ENCODE measurements around the gene PPP1R1A. TPM values are rescaled to one million over a fixed set of nuclear protein-coding genes. Genes with fewer than 3 reads are reported as not detected.

The PPP1R1A gene
- total RNA-seq, 4 donors from 2014 or later: 0.76 to 9.0 (median 2.4) TPM

DNA sequence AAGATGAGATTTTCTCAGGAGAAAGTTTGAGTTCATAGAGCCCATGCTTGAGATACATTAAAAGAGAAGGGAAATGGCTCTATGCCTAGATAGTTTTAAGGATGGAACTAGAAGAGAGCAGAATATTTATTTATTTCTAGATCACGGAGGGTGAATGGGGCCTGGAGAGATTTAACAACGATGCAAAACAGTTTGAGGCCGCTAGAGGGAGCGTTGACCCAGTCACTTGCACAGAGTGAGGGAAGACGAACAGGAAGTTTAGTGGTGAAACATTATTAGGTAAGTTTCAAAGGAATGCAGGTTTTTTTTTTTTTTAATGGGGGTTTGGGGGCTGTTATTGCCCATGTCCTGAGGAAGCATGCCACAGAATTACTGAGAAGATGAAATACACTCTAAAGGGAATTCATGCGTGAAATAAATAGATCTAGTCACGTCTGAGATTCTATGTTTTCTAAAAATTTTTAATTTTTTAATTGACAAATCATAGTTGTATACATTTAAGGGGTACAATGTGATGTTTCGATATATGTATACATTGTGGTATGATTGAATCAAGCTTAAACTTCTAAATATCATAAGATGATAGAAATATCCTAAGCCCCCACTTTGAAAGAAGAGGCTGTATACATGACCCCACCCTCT, 14.8 kb upstream of the PPP1R1A start:
- DNase-seq: peak; percentile 42 to 43
- Histone ChIP-seq H3K4me1 (no peaks in the 10 kb centered on the region), H3K27me3 (no peaks in the 10 kb centered on the region), H3K27ac (no peak overlapping the region), H3K4me3 (no peak overlapping the region), H3K9me3 (no peaks in the 10 kb centered on the region), H3K36me3 (no peaks in the 10 kb centered on the region)
- intact Hi-C loops (cut with DNase I; ENCODE audit: low total_unique reads): no loop called here
- TF ChIP-seq, protein P1, sequence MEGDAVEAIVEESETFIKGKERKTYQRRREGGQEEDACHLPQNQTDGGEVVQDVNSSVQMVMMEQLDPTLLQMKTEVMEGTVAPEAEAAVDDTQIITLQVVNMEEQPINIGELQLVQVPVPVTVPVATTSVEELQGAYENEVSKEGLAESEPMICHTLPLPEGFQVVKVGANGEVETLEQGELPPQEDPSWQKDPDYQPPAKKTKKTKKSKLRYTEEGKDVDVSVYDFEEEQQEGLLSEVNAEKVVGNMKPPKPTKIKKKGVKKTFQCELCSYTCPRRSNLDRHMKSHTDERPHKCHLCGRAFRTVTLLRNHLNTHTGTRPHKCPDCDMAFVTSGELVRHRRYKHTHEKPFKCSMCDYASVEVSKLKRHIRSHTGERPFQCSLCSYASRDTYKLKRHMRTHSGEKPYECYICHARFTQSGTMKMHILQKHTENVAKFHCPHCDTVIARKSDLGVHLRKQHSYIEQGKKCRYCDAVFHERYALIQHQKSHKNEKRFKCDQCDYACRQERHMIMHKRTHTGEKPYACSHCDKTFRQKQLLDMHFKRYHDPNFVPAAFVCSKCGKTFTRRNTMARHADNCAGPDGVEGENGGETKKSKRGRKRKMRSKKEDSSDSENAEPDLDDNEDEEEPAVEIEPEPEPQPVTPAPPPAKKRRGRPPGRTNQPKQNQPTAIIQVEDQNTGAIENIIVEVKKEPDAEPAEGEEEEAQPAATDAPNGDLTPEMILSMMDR (IDR thresholded peaks at IDR 0.05): peak; percentile 49 to 64 (median 54)
- TF ChIP-seq POLR2A (IDR thresholded peaks at IDR 0.05): no peak

DNA sequence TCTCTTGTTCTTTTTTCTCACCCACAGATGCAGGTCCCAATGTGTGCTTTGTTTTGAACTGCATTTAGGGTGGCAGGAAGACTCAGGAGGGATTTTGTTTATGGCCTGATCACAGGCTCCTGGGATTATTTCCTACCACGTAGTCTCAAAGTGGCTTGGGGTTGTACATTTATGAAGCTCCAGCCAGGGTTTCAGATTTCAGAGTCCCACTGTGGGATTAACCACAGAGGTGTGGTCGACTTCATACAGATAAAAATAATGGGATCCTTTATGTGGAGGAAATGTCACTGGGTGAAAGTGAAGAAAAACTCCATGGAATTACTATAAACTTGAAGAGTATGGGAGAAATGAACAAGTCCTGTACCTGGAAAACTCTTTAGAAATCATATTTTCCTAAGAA, 14.2 kb upstream of the PPP1R1A start:
- Histone ChIP-seq H3K36me3 (no peaks in the 10 kb centered on the region), H3K4me1 (no peaks in the 10 kb centered on the region), H3K27me3 (no peaks in the 10 kb centered on the region), H3K9me3 (no peaks in the 10 kb centered on the region), H3K4me3 (no peak overlapping the region), H3K27ac (no peak overlapping the region)
- no peak for DNase-seq
- intact Hi-C loops (cut with DNase I; ENCODE audit: low total_unique reads): no loop called here
- TF ChIP-seq, protein P1 (IDR thresholded peaks at IDR 0.05): no peak
- TF ChIP-seq POLR2A (IDR thresholded peaks at IDR 0.05): no peak

- Histone ChIP-seq H3K36me3 (no peaks in the 10 kb centered on the region), H3K9me3 (no peaks in the 10 kb centered on the region), H3K4me3 (no peak overlapping the region), H3K4me1 (no peaks in the 10 kb centered on the region), H3K27me3 (no peaks in the 10 kb centered on the region), H3K27ac (no peak overlapping the region)
- no peak for DNase-seq
- no peak for TF ChIP-seq POLR2A (IDR thresholded peaks at IDR 0.05)
- TF ChIP-seq, protein P1 (IDR thresholded peaks at IDR 0.05): no peak
- intact Hi-C loops (cut with DNase I; ENCODE audit: low total_unique reads): no loop called here
These were observed 13.4 kb upstream of the PPP1R1A start for GRCh38 chr12:54601841-54602240.

DNA sequence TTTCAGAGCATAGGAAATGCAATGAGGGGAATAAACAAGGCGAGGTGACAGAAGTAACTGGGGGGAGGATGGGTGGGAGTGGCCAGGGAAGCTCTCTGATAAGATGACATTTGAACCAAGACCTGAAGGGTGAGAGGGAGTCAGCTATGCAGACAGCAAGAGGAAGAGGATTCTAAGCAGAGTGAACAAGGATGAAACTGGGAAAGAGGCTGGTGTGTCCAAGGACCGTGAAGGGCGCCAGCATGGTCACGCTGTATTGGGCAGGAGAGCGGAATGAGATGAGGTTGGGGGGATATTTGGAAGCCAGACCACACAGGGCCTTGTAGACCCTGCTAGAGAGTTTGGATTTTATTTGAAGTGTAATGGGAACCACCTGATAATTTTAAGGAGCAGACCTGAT, 10.5 kb upstream of the PPP1R1A start:
- TF ChIP-seq, protein P1 (IDR thresholded peaks at IDR 0.05): no peak
- TF ChIP-seq POLR2A (IDR thresholded peaks at IDR 0.05): no peak
- no peaks in the 10 kb centered on the region for H3K36me3 ChIP-seq
- no peak for DNase-seq
- no peaks in the 10 kb centered on the region for H3K4me1 ChIP-seq
- no peak overlapping the region for H3K27ac ChIP-seq
- intact Hi-C loops (cut with DNase I; ENCODE audit: low total_unique reads): no loop called here
- H3K9me3 ChIP-seq: no peaks in the 10 kb centered on the region
- H3K27me3 ChIP-seq: no peaks in the 10 kb centered on the region
- no peak overlapping the region for H3K4me3 ChIP-seq

DNA sequence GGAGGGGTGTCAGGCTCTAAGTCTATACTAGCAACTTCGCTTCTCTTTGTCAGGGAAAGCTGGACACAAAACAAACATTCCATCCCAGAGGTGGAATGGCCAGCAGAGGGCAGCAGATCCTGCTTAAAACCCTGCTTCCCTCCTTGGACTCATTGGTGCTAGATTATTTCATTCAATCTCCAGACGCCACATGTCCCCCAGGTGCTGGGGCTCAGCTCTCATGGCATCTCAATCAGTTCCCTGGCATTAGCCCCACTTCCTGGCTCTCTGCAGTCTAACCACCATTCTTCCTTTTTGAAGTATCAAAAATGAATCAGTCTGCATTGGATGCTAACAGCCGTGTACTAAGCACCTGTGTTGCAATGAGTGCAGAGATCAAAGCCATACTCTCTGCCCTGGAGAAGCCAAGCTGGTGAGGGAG, 8.1 kb upstream of the PPP1R1A start:
- TF ChIP-seq POLR2A (IDR thresholded peaks at IDR 0.05): no peak
- TF ChIP-seq, protein P1 (IDR thresholded peaks at IDR 0.05): peak; percentile 50 to 80 (median 61)
- Histone ChIP-seq H3K4me3 (no peak overlapping the region), H3K9me3 (no peaks in the 10 kb centered on the region), H3K27ac (no peak overlapping the region), H3K27me3 (no peaks in the 10 kb centered on the region), H3K4me1 (no peaks in the 10 kb centered on the region), H3K36me3 (no peaks in the 10 kb centered on the region)
- intact Hi-C loops (cut with DNase I; ENCODE audit: low total_unique reads): no loop called here
- DNase-seq: peak; percentile 45 to 55

Measured in uterus (tissue), 4 donors.